Vagina (tissue), 2 donors: Measurements from ENCODE around the gene CEACAM19.

Experiments used
- CTCF ChIP-seq, 3 experiments: fragments of 450-650 bp in 2 of 3; fragments of 200-600 bp in 1 of 3; sonication (generic) in 1 of 3; IDR thresholded peaks; one replicate each; pipeline ENCODE4 v1.5.1; 2017 to 2019; ENCODE audit warnings: antibody characterized with exemption in 3 of 3, mild to moderate bottlenecking in 2 of 3, moderate library complexity in 2 of 3
- POLR2A ChIP-seq, 2 donors: fragments of 450-650 bp; IDR thresholded peaks; one replicate each; pipeline ENCODE4 v1.6.1; 2017; ENCODE audit warnings: antibody characterized with exemption in 2 of 2, mild to moderate bottlenecking in 2 of 2, moderate library complexity in 2 of 2

DNA sequence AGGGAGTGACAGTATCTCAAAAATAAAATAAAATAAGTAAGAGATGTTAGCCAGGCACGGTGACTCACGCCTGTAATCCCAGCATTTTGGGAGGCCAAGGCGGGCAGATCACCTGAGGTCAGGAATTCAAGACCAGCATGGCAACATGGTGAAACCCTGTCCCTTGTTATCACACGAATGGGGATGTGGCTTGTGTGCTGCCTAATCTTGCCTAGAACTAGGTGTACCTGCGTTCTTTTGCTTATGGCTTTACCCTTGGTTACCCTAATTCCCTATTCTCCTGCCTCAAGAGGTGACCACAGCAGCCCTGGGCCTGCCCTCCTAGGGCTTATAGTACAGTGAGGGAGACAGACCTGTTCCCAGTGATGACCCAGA is 33.9 kb upstream of the CEACAM19 start:
- no peak for TF ChIP-seq CTCF (IDR thresholded peaks at IDR 0.05)
- no peak for TF ChIP-seq POLR2A (IDR thresholded peaks at IDR 0.05)
